GM23248 (cell line): ENCODE data around the gene MMP24OS.

ENCODE experiments used
- EZH2 ChIP-seq: fragments of 200-600 bp; sonication (generic); IDR thresholded peaks from 2 replicates; pipeline ENCODE4 v1.6.1; 2018; ENCODE audit warnings: antibody characterized with exemption, mild to moderate bottlenecking; ENCODE audit not compliant: insufficient read depth, poor library complexity, severe bottlenecking
- EZH2phosphoT487 ChIP-seq: fragments of 200-600 bp; sonication (generic); IDR thresholded peaks from 2 replicates; pipeline ENCODE4 v1.6.1; 2018; ENCODE audit warnings: antibody characterized with exemption, moderate library complexity, mild to moderate bottlenecking, low read depth; ENCODE audit not compliant: insufficient read depth

- TF ChIP-seq EZH2 (no peak), EZH2phosphoT487 (no peak)
Measured at GRCh38 chr20:35296101-35296554, 18.2 kb upstream of the MMP24OS start.
